Measurements from ENCODE around the gene TNFRSF4.

TNFRSF4 gene

DNA sequence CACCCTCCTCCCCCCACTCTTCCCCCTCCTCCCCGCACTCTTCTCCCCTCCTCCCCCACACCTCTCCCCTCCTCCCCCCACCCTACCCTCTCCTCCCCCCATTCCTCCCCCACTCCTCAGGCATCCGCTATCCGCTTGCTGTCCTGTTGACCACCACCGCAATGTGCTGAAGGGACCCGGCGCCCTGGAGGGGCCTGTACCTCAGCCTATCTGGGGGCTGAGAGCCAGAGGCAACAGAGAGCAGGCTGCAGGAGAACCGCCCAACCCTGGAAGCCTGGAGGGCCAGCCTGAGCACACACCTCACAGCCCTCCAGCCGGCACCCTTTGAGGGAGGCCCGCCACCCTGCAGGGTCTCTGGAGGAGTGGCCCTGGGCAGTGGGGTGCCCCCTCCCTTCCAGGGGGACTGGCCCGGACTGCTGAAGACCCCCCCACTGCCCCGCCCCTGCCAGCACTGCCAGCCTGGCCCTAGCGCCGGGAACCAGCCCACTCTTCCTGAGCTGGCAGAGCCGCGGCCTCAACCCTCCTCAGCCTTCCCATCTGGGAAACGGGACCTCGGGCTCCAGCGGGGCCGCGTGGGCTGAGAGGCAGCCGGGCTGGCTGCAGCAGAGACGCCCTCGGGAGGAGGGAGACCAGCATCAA, 31.3 kb upstream of the TNFRSF4 start:
- DNase-seq = no peak

GRCh38 chr1:1244192-1244811, 30.3 kb upstream of the TNFRSF4 start:
- DNase-seq = no peak

DNA sequence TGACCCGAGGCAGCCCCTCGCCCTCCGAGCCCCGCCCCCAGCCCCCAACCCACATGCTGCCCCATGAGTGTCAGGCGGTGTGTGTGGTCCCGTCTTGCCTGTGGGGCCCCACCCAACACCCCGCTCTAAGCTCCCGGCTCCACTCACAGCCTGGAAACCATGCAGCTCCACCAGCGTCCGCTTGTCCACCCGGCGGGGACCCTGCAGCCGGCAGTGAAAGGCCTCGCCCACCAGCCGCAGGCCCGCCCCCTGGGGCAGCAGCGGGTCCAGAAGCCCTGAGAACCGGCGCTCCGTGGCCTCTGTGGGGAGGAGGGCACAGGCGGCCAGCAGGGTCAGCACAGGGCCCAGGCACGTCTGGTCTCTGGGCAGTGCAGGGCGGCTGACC, 29.8 kb upstream of the TNFRSF4 start:
- no peak for DNase-seq

DNA sequence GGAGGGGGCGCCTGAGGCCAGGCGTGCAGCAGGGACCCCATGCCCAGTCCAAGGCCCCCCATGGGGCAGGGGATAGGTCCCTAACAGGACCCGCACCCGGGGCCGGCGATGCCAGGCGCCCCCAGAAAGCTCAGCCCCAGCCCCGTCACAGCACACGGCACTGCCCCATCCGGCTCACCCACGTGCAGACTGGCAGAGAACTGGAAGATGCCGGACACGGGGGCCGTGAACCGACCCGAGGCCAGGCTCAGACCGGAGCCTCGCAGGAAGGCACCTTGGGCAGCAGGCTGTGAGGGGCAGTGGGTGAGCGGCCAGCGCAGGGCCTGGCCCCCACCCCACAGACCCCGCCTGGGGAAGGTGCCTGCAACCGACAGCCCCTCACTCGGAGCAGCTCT, 29.3 kb upstream of the TNFRSF4 start:
- no peak for DNase-seq

DNA sequence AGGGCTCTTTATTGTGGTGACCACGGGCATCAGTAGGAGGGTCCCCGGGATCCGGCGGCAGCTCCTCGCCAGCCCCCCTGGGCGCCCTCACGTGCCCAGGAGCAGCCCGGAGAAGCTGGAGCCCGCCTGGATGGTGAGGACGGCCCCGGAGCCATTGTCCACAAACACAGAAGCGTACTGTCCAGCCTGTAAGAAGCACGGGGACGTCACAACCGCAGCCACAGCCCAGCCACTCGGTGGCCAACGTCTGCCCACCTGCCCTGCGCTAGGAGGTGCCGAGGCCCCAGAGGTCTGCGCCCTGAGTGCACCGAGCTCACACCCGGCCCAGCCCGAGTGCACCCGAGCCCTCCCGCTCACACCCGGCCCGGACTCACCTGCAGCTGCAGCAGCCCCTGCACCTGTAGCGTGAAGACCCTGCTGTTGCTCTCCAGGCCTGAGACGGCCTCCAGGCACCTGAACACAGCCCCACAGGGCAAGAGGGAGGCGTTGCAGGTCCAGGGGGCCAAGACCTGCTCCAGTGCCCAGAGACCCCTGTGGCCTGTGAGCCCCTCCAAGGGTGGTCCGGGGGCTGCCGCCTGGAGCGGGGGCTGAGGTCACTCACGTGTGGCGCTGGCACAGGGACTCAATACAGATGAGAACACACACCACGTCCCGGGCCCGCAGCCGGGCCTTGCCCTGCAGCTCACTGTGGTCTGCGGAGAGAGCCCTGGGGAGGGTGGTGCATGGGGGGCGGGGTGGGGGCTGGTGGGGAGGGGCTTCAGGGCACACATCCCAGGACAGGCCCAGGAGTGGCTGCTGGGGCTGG, 28.7 kb upstream of the TNFRSF4 start:
- DNase-seq = no peak

DNA sequence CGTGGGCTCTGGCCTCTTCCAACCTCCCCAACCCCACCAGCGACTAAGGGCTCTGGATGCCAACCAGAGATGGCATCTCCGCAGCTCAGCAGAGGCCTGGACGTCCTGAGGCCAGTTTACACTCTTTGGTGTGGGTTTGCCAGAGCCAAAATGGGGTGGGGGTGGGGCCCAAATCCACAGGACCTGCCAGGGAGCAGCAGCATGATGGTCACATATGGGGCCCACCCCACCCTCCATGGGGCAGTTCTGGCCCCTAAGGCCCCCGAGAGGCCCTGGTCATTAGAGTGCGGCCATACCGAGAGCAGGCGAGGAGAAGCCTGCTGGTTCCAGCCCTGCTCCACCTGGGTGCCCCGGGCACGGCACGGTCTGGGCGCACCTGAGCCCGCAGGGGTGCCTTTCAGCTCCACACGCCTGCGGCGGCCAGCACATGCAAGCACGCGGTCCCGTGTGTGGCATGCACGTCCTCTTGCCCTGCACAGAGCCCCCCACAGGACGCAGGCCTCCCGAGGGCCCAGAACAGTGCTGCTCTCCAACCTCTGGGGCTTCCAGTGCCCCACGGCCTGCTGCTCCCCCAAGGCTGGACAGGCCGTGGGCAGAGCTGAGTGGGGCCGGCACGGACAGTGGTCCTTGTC, 27.8 kb upstream of the TNFRSF4 start:
- DNase-seq = no peak

DNA sequence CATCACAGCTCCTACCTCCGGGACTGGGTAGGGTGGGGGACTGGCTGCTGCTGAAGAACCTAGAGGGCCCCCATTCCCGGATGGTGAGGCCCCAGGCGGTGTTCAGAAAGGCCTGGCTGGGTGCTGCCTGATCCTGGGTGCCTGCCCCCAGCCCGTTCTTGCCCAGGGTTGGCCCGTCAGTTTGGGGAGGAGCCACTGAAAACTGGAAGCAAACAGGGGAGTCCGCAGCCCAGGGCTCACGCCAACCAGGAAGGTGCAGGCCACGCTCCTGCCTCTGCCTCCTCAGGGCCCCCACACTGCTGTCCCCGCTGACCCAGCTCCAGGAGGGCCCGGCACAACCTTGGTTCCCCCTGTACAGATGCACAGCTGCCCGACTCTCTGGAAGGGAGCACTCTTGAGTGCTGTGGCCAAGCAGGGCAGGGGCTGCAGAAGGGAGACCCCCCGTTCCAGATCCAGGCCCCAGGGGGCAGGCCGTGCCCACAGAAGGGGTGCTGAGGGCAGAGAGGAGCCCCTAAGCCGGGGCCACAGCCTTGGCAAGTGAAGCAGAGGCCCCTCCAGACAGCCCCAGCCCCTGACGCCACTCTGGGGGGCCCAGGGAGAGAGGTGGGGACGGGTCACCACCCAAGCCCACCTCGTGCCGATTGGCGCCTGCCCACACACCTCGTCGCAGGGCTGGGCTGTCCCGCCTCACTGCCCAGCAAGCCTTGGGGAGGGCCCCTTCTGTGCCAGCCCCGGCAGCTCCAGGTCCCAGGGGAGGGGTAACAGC, 27.1 kb upstream of the TNFRSF4 start:
- DNase-seq = no peak

DNA sequence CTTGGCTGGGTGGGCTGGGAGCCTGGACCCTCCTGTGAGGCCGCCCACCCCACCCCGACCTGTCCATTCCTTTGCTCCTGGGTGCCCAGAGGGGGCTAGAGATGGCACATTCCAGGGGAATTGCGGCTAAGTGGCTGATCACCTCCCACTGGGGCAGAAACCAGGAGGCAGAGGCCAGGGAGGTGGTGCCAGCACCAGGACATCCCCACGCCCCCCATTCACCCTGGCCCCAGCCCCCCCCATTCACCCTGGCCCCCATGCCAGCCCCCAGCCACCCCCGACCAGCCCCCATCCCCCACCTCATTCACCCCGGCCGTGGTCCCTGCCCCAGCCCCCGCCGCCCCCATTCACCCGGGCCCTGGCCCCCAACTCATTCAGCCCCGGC, 26.4 kb upstream of the TNFRSF4 start:
- DNase-seq = no peak

DNA sequence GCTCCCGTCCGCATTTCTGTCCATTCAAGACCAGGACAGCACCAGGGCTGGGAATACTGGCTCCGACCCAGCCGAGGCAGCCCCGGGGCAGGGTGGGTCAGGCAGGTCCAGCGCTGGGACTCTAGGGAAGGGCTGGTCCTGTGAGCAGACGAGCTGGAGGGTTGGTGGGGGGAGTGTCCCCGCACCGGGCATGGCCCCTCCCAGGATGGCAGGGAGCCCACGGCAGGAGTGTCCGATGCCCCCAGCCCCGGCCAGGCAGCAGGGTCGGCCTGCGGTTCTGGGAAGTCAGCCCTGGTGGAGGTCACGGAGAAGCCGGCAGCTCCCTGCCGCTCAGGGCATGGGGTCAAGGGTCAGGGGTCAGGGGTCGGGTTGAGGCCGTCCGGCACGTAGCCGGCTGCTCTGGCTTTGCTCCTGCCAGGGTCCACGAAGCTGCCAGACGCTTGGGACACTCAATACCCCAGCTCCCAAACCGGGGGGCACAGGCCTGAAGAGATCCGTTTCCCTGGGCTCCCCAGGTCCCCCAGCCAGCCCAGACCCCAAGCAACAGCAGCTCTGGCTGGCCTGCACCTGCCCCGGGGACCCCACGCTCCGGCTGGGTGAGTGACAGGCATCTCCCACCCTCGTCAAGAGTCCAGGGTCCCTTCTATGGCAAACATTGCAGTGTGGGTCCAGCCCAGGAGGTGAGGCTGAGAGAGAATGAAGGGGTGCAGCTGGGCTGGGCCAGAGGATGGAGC, 25.8 kb upstream of the TNFRSF4 start:
- DNase-seq = no peak

GRCh38 chr1:1239227-1239613, 25.3 kb upstream of the TNFRSF4 start:
- no peak for DNase-seq

GRCh38 chr1:1238702-1239178, 24.8 kb upstream of the TNFRSF4 start:
- DNase-seq = no peak

GRCh38 chr1:1237874-1238701, 24.1 kb upstream of the TNFRSF4 start:
- DNase-seq = no peak

DNA sequence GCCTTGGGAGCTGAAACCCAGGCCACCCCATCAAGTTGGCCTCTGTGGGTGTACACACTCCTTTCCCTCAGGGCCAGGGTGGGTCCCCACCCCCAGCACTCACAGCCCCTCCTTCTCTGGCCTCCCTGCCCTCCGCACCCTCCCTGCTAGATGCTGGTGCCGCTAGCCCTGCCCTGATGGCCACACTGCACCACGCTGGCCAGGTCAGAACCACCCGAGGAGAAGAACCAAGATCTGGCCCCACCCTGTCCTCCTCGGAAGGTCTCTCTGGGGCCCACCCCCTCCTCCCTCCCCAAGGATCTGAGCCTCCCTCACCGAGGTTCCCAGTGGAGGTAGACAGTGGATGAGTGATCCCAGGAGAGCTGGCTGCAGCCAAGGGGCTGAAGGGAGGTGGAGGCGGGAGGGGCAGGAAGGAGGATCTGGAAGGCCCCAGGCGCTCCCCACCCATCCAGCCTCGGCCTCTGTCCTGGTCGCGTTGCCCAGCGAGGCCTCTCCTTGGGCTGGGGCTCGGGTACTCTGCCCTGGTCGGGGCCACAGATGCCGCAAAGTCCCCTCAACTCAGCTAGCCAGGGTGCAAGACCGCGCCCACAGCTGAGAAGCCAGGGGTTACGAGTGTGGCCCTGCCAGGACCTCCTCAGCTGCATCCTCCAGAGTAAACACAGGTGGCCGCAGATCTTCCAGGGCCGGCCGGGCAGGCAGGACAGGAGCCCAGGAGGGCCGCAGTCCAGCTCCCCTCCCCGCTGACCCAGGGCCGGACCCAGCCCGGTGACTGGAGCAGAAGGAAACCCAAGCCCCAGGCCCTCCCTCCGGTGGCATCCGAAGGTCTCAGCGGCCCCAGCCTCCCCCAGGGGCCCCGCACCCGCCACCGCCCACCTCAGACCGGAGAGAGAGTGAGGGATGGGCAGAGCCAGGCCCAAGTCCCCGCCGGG, 23.3 kb upstream of the TNFRSF4 start:
- DNase-seq = no peak

DNA sequence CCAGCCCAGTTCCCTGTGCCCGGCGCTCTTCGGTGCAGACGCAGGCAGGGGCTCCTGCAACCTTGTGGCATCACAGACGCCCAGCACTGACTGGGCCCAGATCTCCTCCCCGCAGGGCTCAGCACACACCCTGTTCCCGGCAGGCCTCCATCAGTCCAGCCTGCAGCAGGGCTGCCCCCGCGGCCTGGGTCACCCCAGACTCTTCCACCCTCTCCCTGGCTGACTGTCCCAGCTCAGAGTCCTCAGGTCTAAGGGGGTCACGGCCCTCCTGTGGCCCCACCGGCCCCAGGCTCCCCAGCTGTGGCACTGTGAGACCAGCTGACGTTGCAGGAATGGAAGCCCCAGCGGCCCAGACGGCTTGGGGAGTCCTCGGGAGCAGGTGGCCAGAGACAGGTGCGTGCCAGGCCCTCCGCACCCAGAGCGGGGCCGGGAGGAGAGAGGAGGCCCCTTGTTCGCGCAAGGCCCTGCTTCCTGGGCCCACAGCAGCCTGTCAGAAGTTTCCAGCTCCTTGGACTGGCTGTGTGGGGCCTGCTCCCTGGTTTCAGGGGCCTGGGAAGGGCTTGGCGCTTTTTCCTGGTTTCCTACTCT, 22.3 kb upstream of the TNFRSF4 start:
- DNase-seq = no peak

- no peak for DNase-seq
Observed at GRCh38 chr1:1235016-1235744, 21.2 kb upstream of the TNFRSF4 start.

DNA sequence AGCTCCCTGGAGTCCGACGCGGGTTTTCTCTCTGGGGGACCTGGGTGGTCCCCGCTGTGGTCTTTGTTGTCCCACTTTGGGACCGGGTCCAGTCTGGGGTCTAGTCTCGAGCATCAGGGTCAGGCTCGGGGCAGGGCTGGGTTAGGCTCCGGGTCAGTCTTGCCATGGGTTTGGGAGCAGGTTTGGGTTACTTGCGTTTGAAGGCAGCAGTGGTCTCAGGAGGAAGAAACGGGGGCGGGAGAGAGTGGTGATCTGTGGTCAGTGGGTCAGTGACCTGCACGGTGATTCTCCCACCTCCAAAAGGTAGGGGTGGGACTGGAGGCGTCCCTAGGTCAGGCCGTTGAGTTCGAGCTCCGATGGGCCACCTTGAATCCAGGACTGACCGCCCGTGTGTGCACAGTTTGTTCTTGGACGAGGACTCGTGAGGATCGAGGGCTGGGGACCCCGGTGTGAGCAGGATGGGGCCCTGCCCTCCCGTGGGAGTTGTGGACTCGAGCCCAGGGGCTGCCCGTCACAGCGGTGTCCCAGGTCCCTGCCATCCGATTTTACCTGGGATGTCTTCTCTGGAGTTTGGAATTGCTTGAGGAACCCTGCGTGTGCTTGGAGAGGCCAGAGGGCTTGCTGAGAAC, 20.3 kb upstream of the TNFRSF4 start:
- no peak for DNase-seq

DNA sequence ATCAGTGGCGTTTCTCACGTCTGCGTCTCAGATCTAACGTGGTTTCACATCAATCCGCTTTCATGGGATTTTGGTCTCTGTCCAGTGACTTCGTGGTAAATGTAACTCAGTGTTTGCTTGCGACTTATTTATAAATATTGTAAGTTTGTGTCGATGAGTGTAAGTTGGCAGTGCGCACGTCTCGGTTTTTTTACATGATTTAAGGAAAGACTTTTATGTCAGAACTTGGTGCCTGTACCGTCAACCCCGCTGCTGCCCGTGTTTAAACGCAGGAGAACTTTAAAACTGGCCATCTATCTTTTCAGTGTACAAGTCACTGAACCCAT, 19.6 kb upstream of the TNFRSF4 start:
- no peak for DNase-seq

DNA sequence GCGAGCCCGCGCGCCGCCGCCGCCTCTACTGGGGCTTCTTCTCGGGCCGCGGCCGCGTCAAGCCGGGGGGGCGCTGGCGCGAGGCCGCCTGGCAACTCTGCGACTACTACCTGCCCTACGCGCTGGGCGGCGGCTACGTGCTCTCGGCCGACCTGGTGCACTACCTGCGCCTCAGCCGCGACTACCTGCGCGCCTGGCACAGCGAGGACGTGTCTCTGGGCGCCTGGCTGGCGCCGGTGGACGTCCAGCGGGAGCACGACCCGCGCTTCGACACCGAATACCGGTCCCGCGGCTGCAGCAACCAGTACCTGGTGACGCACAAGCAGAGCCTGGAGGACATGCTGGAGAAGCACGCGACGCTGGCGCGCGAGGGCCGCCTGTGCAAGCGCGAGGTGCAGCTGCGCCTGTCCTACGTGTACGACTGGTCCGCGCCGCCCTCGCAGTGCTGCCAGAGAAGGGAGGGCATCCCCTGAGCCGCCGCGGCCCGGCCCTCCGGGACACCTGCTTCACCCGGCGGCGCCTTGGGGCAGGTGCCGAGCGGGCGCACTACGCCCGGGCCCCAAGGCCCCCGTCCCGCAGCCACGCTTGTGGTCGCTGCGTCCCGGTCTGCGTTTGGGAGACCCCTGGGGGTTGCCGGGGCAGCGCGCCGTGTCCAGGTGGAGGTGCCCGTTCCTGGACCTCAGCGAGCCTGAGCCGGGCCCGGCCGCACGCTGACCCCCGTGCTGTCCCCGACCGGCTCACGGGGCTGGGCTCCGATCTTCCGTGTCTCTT, 19.0 kb upstream of the TNFRSF4 start:
- no peak for DNase-seq
